Neuronal stem cell (in vitro differentiated cells): ENCODE results near the gene GUCD1.

Source experiments
- DNase-seq: peaks from one replicate; pipeline ENCODE4 v3.0.0-alpha.2; 2013; ENCODE audit warnings: low spot score
- H2AFZ ChIP-seq: one replicate; pipeline ENCODE4 v1.6.1; 2013; ENCODE audit warnings: mild to moderate bottlenecking, low read length, inconsistent platforms
- H2AK5ac ChIP-seq: 2 replicates; pipeline ENCODE4 v1.6.1; 2013; ENCODE audit warnings: low read depth, mild to moderate bottlenecking, inconsistent platforms, low read length, moderate library complexity, mixed read lengths
- H2BK120ac ChIP-seq: 2 replicates; pipeline ENCODE4 v1.6.1; 2013; ENCODE audit warnings: low read depth, mild to moderate bottlenecking, inconsistent platforms, low read length, moderate library complexity, mixed read lengths
- H2BK12ac ChIP-seq: one replicate; pipeline ENCODE4 v1.6.1; 2013; ENCODE audit warnings: low read length, inconsistent platforms
- H2BK15ac ChIP-seq: 2 replicates; pipeline ENCODE4 v1.6.1; 2013; ENCODE audit warnings: mild to moderate bottlenecking, low read length, inconsistent platforms, mixed read lengths
- H2BK5ac ChIP-seq: one replicate; pipeline ENCODE4 v1.6.1; 2013; ENCODE audit warnings: inconsistent platforms, mild to moderate bottlenecking, low read length, moderate library complexity
- H3K14ac ChIP-seq: one replicate; pipeline ENCODE4 v1.6.1; 2013; ENCODE audit warnings: low read length, inconsistent platforms
- H3K18ac ChIP-seq: 2 replicates; pipeline ENCODE4 v1.6.1; 2013; ENCODE audit warnings: low read length, inconsistent platforms
- H3K23ac ChIP-seq: 2 replicates; pipeline ENCODE4 v1.6.1; 2013; ENCODE audit warnings: low read depth, mild to moderate bottlenecking, mixed read lengths, low read length, inconsistent platforms; ENCODE audit not compliant: poor library complexity
- H3K27ac ChIP-seq: replicated peaks from 3 replicates; pipeline ENCODE4 v1.5.1; 2013; ENCODE audit warnings: low read length, inconsistent platforms
- H3K27me3 ChIP-seq, 3 experiments: 2 replicates each; pipeline ENCODE4 v1.6.1; 2013; ENCODE audit warnings: low read length in 3 of 3, mild to moderate bottlenecking in 2 of 3, inconsistent platforms in 1 of 3, low read depth in 1 of 3, mixed read lengths in 1 of 3, moderate library complexity in 1 of 3; ENCODE audit not compliant: control insufficient read depth in 3 of 3, insufficient read depth in 3 of 3
- H3K36me3 ChIP-seq, 2 donors: replicated peaks in 1 of 2; 2 replicates each; pipeline ENCODE4 v1.6.1; 2013; ENCODE audit warnings: low read length in 2 of 2; ENCODE audit not compliant: control insufficient read depth in 2 of 2, insufficient read depth in 2 of 2
- H3K4ac ChIP-seq: 2 replicates; pipeline ENCODE4 v1.6.1; 2013; ENCODE audit warnings: inconsistent platforms, mild to moderate bottlenecking, low read length, moderate library complexity
- H3K4me1 ChIP-seq, 2 donors: 1 replicate in 1 of 2; 2 replicates in 1 of 2; pipeline ENCODE4 v1.6.1; 2013; ENCODE audit warnings: low read length in 2 of 2, low read depth in 1 of 2; ENCODE audit not compliant: control insufficient read depth in 2 of 2, insufficient read depth in 1 of 2
- H3K4me2 ChIP-seq: one replicate; pipeline ENCODE4 v1.6.1; 2013; ENCODE audit warnings: mild to moderate bottlenecking, low read length, inconsistent platforms; ENCODE audit not compliant: insufficient read depth, poor library complexity, severe bottlenecking
- H3K4me3 ChIP-seq, 2 donors: 2 replicates each; pipeline ENCODE4 v1.5.1; 2013; ENCODE audit warnings: low read length in 2 of 2, mild to moderate bottlenecking in 2 of 2, inconsistent platforms in 1 of 2, moderate library complexity in 1 of 2
- H3K79me1 ChIP-seq: one replicate; pipeline ENCODE4 v1.6.1; 2013; ENCODE audit warnings: low read depth, mild to moderate bottlenecking, inconsistent platforms, low read length, moderate library complexity
- H3K9ac ChIP-seq: one replicate; pipeline ENCODE4 v1.6.1; 2013; ENCODE audit warnings: mild to moderate bottlenecking, low read depth, low read length, inconsistent platforms; ENCODE audit not compliant: poor library complexity
- H3K9me3 ChIP-seq, 2 donors: replicated peaks in 1 of 2; 2 replicates each; pipeline versions ENCODE3 to v1.6.1; 2013; ENCODE audit warnings: low read length in 2 of 2, mild to moderate bottlenecking in 2 of 2, inconsistent platforms in 1 of 2, low read depth in 1 of 2, mixed read lengths in 1 of 2, moderate library complexity in 1 of 2; ENCODE audit not compliant: control insufficient read depth in 2 of 2, insufficient read depth in 1 of 2
- H4K8ac ChIP-seq: one replicate; pipeline ENCODE4 v1.6.1; 2013; ENCODE audit warnings: low read depth, mild to moderate bottlenecking, inconsistent platforms, low read length, moderate library complexity
- H4K91ac ChIP-seq: one replicate; pipeline ENCODE4 v1.6.1; 2013; ENCODE audit warnings: low read length, low read depth, mild to moderate bottlenecking, inconsistent platforms; ENCODE audit not compliant: poor library complexity
- WGBS, 2 donors: extraction: QIAGEN DNeasy Blood & Tissue Kit; methylation state at CpG; one replicate each; pipeline ENCODE4 v1.1.7; 2013; ENCODE audit warnings: missing lambda C conversion rate in 2 of 2, mixed read lengths in 1 of 2; ENCODE audit not compliant: insufficient read length in 2 of 2, insufficient replicate concordance in 1 of 2; ENCODE audit errors: extremely low coverage in 2 of 2; 5-methylcytosine and 5-hydroxymethylcytosine counted together

The GUCD1 gene

GRCh38 chr22:24559471-24559870, 4.5 kb upstream of the GUCD1 start:
- Histone ChIP-seq H2BK12ac (no peak overlapping the region), H3K9me3 (peaks cover 0 to 2% of the 10 kb centered on the region in 2 donors), H3K36me3 (peaks cover 32 to 74% of the 10 kb centered on the region in 2 donors), H2BK5ac (no peak overlapping the region), H2AFZ (no peak overlapping the region), H3K27me3 (no peaks in the 10 kb centered on the region), H3K18ac (no peak overlapping the region), H3K9ac (no peak overlapping the region), H3K79me1 (peaks cover 14% of the 10 kb centered on the region), H4K91ac (no peak overlapping the region), H2BK15ac (no peak overlapping the region), H3K14ac (no peak overlapping the region), H3K4me1 (peaks cover 4 to 10% of the 10 kb centered on the region in 2 donors), H3K4ac (no peak overlapping the region), H3K27ac (no peak overlapping the region), H2AK5ac (no peak overlapping the region), H2BK120ac (no peak overlapping the region), H3K4me3 (no peak overlapping the region), H4K8ac (no peak overlapping the region), H3K23ac (no peak overlapping the region), H3K4me2 (no peak overlapping the region)
- no peak for DNase-seq
- no CpG with 5 or more reads among the region's 4 CpGs for WGBS, 2 donors

- Histone ChIP-seq H2BK5ac (peak within 1 kb of the TSS; percentile 33), H3K36me3 (peaks cover 21 to 53% of the 10 kb centered on the region in 2 donors), H3K9ac (peak within 1 kb of the TSS; percentile 96), H3K79me1 (peaks cover 25% of the 10 kb centered on the region), H4K91ac (peak within 1 kb of the TSS; percentile 94), H3K27me3 (no peaks in the 10 kb centered on the region), H3K4me2 (peak within 1 kb of the TSS; percentile 85), H2AK5ac (no peak within 1 kb of the TSS), H4K8ac (no peak within 1 kb of the TSS), H3K27ac (peak within 1 kb of the TSS; percentile 90), H3K23ac (peak within 1 kb of the TSS; percentile 95), H2BK120ac (peak within 1 kb of the TSS; percentile 69), H3K18ac (peak within 1 kb of the TSS; percentile 99), H2BK12ac (no peak within 1 kb of the TSS), H2AFZ (peak within 1 kb of the TSS; percentile 94), H3K14ac (peak within 1 kb of the TSS; percentile 82), H3K4me3 (peak within 1 kb of the TSS; percentile 90 to 95), H3K9me3 (no peaks in the 10 kb centered on the region), H2BK15ac (peak within 1 kb of the TSS; percentile 97), H3K4ac (peak within 1 kb of the TSS; percentile 69), H3K4me1 (peaks cover 11 to 18% of the 10 kb centered on the region in 2 donors)
- no CpG with 5 or more reads among the region's 59 CpGs for WGBS, 2 donors
- peak; percentile 99 for DNase-seq
Measured at GRCh38 chr22:24555165-24556039, 464 bp upstream of the GUCD1 start, which contains the start of gene SNRPD3. Gene SNRPD3, plus strand, starts transcription at chr22:24555999. Its CDS starts 1,676 bp downstream, at chr22:24557675.

GRCh38 chr22:24553597-24554312, 1.2 kb downstream of the GUCD1 start:
- Histone ChIP-seq H4K91ac (no peak overlapping the region), H3K9me3 (no peaks in the 10 kb centered on the region), H2BK5ac (no peak overlapping the region), H2AFZ (peak overlapping the region; percentile 86), H2BK15ac (no peak overlapping the region), H3K27ac (no peak overlapping the region), H3K27me3 (no peaks in the 10 kb centered on the region), H3K23ac (peak overlapping the region; percentile 6), H3K9ac (peak overlapping the region; percentile 57), H3K36me3 (peaks cover 19 to 52% of the 10 kb centered on the region in 2 donors), H3K14ac (no peak overlapping the region), H2BK12ac (no peak overlapping the region), H3K18ac (no peak overlapping the region), H3K79me1 (peaks cover 32% of the 10 kb centered on the region), H3K4me1 (peaks cover 11 to 18% of the 10 kb centered on the region in 2 donors), H3K4ac (no peak overlapping the region), H2BK120ac (no peak overlapping the region), H2AK5ac (no peak overlapping the region), H3K4me2 (peak overlapping the region; percentile 84), H4K8ac (no peak overlapping the region), H3K4me3 (peak overlapping the region; percentile 90 to 95)
- DNase-seq: no peak
- no CpG with 5 or more reads among the region's 12 CpGs for WGBS, 2 donors
